ENCODE results near the gene MAP7D2. TPM values are rescaled to one million over a fixed set of nuclear protein-coding genes. Genes with fewer than 3 reads are reported as not detected.

Gene MAP7D2
- total RNA-seq, 1 experiment from 2014 or later: 0.19 TPM

DNA sequence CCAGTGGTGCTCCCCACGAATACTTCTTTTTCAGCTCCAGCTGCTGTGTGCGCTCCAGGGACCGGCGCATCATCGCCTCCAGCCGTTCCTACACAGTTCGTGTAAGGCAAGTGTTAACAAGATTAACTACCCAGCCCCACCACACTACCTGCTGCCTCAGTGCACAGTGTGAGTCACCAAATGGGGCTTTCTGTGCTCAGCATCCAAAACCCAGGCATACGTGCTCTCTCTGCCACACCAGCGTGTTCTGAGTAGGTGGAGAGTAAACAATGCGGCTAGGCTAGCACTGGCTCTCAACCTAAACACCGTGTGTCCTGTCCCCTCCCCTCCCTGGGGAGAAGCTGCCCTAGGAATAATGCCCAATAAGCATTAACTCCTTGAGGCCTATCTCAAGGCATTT is 60.0 kb downstream of the MAP7D2 start:
- no peaks in the 10 kb centered on the region for H3K36me3 Mint-ChIP-seq (ENCODE audit: insufficient read depth, unreplicated experiment)
- POLR2A ChIA-PET: no interaction called here
- peaks cover 82% of the 10 kb centered on the region for H3K27me3 Mint-ChIP-seq (ENCODE audit: insufficient read depth, unreplicated experiment)
- BruUV-seq (replicated peaks): no TSS peak
- H3K4me3 Mint-ChIP-seq (ENCODE audit: unreplicated experiment): no peak overlapping the region
- H3K27ac Mint-ChIP-seq (ENCODE audit: low read depth, unreplicated experiment): no peak overlapping the region
- TF ChIP-seq, protein P1, sequence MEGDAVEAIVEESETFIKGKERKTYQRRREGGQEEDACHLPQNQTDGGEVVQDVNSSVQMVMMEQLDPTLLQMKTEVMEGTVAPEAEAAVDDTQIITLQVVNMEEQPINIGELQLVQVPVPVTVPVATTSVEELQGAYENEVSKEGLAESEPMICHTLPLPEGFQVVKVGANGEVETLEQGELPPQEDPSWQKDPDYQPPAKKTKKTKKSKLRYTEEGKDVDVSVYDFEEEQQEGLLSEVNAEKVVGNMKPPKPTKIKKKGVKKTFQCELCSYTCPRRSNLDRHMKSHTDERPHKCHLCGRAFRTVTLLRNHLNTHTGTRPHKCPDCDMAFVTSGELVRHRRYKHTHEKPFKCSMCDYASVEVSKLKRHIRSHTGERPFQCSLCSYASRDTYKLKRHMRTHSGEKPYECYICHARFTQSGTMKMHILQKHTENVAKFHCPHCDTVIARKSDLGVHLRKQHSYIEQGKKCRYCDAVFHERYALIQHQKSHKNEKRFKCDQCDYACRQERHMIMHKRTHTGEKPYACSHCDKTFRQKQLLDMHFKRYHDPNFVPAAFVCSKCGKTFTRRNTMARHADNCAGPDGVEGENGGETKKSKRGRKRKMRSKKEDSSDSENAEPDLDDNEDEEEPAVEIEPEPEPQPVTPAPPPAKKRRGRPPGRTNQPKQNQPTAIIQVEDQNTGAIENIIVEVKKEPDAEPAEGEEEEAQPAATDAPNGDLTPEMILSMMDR (IDR thresholded peaks at IDR 0.05; ENCODE audit: unreplicated experiment): no peak
- DNase-seq (ENCODE audit: unreplicated experiment): peak; percentile 59
- intact Hi-C loops (cut with micrococcal nuclease): no loop called here
- H3K9me3 Mint-ChIP-seq (ENCODE audit: unreplicated experiment): no peaks in the 10 kb centered on the region
- CTCF ChIA-PET: interaction anchor here (0.6 to 0.7 kb wide), 4 partner anchors 29 to 153 kb away, joined by 3 to 4 read pairs (median 4); no protein-coding TSS in a partner anchor
- H3K4me1 Mint-ChIP-seq (ENCODE audit: insufficient read depth, unreplicated experiment): peaks cover 6% of the 10 kb centered on the region

DNA sequence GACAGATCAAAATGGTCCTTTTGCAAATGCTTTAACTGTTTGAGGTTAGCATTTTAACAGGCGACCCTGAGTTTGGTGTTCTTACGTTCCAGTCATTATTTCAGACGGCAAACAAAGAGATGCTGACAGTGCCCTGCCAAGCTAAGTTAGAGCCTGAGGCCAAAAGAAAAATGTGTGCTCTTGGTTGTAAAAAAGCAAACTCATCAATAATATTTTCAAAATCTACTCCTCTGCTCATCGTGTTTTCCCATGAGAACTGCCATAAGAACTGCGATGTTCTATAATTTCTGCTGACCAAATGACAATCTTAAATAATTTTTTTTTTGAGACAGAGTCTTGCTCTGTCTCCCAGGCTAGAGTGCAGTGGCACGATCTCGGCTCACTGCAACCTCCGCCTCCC is 63.2 kb downstream of the MAP7D2 start:
- H3K36me3 Mint-ChIP-seq (ENCODE audit: insufficient read depth, unreplicated experiment): no peaks in the 10 kb centered on the region
- no peak for DNase-seq (ENCODE audit: unreplicated experiment)
- peaks cover 57% of the 10 kb centered on the region for H3K27me3 Mint-ChIP-seq (ENCODE audit: insufficient read depth, unreplicated experiment)
- H3K27ac Mint-ChIP-seq (ENCODE audit: low read depth, unreplicated experiment): no peak overlapping the region
- BruUV-seq (replicated peaks): no TSS peak
- TF ChIP-seq, protein P1 (IDR thresholded peaks at IDR 0.05; ENCODE audit: unreplicated experiment): no peak
- H3K4me1 Mint-ChIP-seq (ENCODE audit: insufficient read depth, unreplicated experiment): peaks cover 6% of the 10 kb centered on the region
- POLR2A ChIA-PET: no interaction called here
- H3K9me3 Mint-ChIP-seq (ENCODE audit: unreplicated experiment): no peaks in the 10 kb centered on the region
- no peak overlapping the region for H3K4me3 Mint-ChIP-seq (ENCODE audit: unreplicated experiment)
- intact Hi-C loops (cut with micrococcal nuclease): no loop called here
- CTCF ChIA-PET: no interaction called here

DNA sequence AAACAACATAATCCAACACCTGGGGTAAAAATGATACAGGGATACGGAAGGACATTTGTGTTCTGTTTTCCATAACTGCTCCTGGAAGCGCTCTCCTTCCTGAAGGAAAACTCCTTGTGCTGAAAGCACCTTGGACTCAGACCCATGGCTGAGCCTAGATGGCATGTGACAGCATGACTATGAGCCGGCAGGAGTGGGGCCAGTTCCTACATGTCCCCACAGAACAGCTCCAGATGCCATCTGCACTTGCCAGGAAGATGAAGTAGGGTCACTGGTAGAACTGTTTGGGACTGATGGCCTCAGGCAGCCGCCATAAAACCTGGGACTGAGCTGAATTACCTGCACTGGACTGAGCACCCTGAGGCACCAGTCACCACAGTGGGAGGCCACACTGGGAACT is 69.8 kb downstream of the MAP7D2 start:
- H3K9me3 Mint-ChIP-seq (ENCODE audit: unreplicated experiment): no peaks in the 10 kb centered on the region
- intact Hi-C loops (cut with micrococcal nuclease): no loop called here
- no peaks in the 10 kb centered on the region for H3K4me1 Mint-ChIP-seq (ENCODE audit: insufficient read depth, unreplicated experiment)
- CTCF ChIA-PET: interaction anchor here (1.1 kb wide), 1 partner anchor 141 kb away, joined by 4 read pairs; no protein-coding TSS in a partner anchor
- no peak for DNase-seq (ENCODE audit: unreplicated experiment)
- H3K36me3 Mint-ChIP-seq (ENCODE audit: insufficient read depth, unreplicated experiment): no peaks in the 10 kb centered on the region
- peaks cover 22% of the 10 kb centered on the region for H3K27me3 Mint-ChIP-seq (ENCODE audit: insufficient read depth, unreplicated experiment)
- no peak overlapping the region for H3K27ac Mint-ChIP-seq (ENCODE audit: low read depth, unreplicated experiment)
- no TSS peak for BruUV-seq (replicated peaks)
- no peak overlapping the region for H3K4me3 Mint-ChIP-seq (ENCODE audit: unreplicated experiment)
- POLR2A ChIA-PET: interaction anchor here (0.6 kb wide), 1 partner anchor 337 kb away, joined by 3 read pairs; no protein-coding TSS in a partner anchor
- TF ChIP-seq, protein P1 (IDR thresholded peaks at IDR 0.05; ENCODE audit: unreplicated experiment): no peak

DNA sequence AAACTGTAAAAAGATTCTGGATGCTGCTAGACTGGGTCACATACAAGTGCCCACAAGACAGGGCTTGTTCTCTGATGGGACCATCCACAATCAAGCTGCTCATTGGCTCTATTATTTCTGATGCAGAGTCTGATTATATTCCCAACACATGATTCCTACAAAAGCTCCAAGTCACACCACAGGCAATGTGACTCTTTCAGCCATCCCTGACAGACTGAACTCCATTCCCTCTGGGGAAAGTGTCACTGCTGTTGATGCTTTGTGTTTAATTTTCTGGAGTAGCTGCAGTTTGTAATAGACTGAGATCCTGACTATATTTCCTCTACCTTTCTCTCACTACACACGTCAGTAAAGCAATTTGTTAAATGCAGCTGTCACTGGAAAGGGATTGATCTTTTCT is 70.5 kb downstream of the MAP7D2 start:
- Mint-ChIP-seq H3K27ac (ENCODE audit: low read depth, unreplicated experiment) (no peak overlapping the region), H3K4me3 (ENCODE audit: unreplicated experiment) (no peak overlapping the region), H3K4me1 (ENCODE audit: insufficient read depth, unreplicated experiment) (no peaks in the 10 kb centered on the region), H3K27me3 (ENCODE audit: insufficient read depth, unreplicated experiment) (peaks cover 27% of the 10 kb centered on the region), H3K9me3 (ENCODE audit: unreplicated experiment) (no peaks in the 10 kb centered on the region), H3K36me3 (ENCODE audit: insufficient read depth, unreplicated experiment) (no peaks in the 10 kb centered on the region)
- DNase-seq (ENCODE audit: unreplicated experiment): no peak
- TF ChIP-seq, protein P1 (IDR thresholded peaks at IDR 0.05; ENCODE audit: unreplicated experiment): no peak
- ChIA-PET POLR2A (interaction anchor here (0.6 kb wide), 1 partner anchor 338 kb away, joined by 3 read pairs; no protein-coding TSS in a partner anchor), CTCF (no interaction called here)
- intact Hi-C loops (cut with micrococcal nuclease): no loop called here
- no TSS peak for BruUV-seq (replicated peaks)
